ENCODE data around the gene ARHGEF28.

DNA sequence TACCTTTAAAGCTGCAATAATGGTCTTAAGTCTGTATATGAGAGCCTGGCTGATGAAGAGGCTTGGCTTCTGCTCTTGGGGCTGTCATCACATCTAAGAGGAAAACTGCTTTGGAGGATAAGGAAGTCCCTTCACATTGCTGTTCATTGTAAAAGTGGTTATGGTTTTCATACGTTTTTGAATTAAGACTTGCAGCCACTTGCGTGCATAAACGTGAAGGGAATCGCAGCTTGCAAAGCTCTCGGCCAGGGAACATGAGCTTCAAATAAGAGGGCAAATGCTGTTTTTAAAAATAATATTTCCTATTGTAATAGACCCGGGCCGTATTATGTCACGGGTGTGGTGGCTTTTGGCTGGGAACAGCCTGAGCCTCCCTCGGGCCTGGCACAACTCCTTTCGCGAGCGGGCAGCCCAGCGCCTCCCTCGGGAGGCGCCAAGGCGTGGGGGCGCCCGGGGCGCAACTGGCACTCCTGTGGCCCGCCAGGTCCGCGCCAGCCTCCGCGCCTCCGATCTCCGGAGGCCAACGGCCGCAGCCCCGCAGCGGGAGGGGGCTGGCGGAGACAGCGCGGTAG lies 538 bp upstream of the ARHGEF28 start:
- TF ChIP-seq ZNF274 (IDR thresholded peaks at IDR 0.05; ENCODE audit: low read depth, low read length) = no peak
- no peak for TF ChIP-seq YY1 (IDR thresholded peaks at IDR 0.05; ENCODE audit: insufficient read depth, insufficient read length)
- no peak for TF ChIP-seq SUZ12 (IDR thresholded peaks at IDR 0.05; ENCODE audit: extremely low read depth, insufficient read depth, insufficient read length)
